Ovary (tissue), 3 donors: ENCODE results near the gene IL1RL1.

Source experiments
- POLR2A ChIP-seq: fragments of 450-650 bp; IDR thresholded peaks from one replicate; pipeline ENCODE4 v1.6.1; 2017; ENCODE audit warnings: antibody characterized with exemption, mild to moderate bottlenecking, moderate library complexity
- TF ChIP-seq, protein P1 (sequence below), 3 donors: fragments of 450-650 bp in 2 of 3; fragments of 200-600 bp in 1 of 3; IDR thresholded peaks; one replicate each; pipeline versions ENCODE4 v1.5.1 to v1.8.0; 2016 to 2022; ENCODE audit warnings: antibody characterized with exemption in 3 of 3, mild to moderate bottlenecking in 1 of 3
- donor health status: DM: no; HTN: no; CAD: no.

DNA sequence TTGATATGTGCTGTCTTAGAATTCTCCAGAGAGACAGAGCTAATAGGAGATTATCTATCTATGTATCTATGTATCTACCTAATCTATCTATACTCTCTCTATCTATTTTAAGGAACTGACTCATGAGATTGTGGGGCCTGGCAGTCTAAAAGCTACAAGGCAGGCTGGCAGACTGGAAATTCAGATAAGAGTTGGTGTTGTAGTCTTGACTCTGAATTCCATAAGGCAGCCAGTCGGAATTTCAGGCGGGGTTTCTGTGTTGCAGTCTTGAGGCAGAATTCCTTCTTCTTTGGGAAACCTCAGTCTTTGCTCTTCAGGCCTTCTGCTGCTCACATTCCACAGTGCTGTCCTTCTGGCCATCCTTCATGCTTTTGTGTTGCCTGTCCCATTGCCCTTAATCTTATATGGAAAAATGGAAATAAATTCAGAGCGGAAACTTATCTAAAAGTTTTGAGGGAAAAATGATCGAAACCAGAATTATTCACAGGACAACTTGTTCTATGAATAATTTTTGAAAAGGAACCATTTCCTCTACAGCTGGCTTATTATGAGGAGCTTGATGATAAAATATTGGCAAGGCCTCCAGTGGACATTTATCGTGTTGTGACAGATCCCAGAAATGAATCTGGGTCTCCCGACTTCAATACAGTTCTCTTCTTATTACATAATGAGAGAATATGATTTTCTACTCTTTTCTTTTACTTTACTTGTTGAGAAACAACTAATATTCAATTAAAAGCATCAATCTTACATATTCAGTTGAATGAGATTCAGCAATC is 10.8 kb downstream of the IL1RL1 start:
- TF ChIP-seq, protein P1, sequence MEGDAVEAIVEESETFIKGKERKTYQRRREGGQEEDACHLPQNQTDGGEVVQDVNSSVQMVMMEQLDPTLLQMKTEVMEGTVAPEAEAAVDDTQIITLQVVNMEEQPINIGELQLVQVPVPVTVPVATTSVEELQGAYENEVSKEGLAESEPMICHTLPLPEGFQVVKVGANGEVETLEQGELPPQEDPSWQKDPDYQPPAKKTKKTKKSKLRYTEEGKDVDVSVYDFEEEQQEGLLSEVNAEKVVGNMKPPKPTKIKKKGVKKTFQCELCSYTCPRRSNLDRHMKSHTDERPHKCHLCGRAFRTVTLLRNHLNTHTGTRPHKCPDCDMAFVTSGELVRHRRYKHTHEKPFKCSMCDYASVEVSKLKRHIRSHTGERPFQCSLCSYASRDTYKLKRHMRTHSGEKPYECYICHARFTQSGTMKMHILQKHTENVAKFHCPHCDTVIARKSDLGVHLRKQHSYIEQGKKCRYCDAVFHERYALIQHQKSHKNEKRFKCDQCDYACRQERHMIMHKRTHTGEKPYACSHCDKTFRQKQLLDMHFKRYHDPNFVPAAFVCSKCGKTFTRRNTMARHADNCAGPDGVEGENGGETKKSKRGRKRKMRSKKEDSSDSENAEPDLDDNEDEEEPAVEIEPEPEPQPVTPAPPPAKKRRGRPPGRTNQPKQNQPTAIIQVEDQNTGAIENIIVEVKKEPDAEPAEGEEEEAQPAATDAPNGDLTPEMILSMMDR (IDR thresholded peaks at IDR 0.05) = no peak
- no peak for TF ChIP-seq POLR2A
